Stimulated activated CD4-positive, alpha-beta T cell treated with anti-CD3 and anti-CD28 coated beads, Interleukin-1b, Interleukin-23, amount 100 ng/mL, for 48 hours (primary cell): ENCODE results near the gene PRAC2.

Experiments
- DNase-seq: peaks from one replicate; pipeline ENCODE4 v3.0.0-alpha.2; 2020

The PRAC2 gene

DNA sequence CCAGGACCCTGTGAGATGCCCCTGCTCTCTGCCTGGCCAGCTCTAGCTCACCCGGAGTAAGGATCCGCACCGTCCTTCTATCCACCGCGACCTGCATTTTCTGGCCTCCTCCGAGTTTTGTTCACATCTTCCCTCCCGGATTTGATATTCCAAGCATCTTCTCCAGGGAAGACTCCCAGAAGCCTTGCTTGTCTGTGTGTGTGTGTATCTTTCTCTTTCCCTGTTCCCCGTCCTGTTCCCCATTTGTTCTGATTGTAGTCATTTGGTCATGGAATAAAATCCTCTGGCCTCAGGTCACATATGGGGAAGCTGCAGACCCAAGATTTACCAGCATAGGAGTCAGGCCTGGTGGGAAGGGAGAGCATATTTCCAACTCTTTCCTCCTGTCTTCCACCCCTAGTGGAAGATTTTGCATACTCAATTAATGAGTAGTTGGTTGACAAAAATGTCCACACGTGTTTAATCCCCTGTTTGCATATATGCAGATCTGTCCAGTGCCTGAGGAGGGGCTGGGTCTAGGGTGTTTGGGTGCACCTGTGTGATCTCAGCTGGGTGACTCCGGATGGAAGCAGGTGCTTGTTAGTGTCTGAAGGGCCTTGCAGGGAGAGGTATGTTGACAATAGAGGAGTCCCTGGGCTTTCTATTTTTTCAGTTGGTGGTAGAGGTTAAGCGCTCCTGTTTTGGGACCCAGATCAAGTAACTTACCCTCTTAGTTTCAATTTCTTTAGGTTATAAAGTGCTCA is 2.5 kb upstream of the PRAC2 start:
- DNase-seq = no peak

DNA sequence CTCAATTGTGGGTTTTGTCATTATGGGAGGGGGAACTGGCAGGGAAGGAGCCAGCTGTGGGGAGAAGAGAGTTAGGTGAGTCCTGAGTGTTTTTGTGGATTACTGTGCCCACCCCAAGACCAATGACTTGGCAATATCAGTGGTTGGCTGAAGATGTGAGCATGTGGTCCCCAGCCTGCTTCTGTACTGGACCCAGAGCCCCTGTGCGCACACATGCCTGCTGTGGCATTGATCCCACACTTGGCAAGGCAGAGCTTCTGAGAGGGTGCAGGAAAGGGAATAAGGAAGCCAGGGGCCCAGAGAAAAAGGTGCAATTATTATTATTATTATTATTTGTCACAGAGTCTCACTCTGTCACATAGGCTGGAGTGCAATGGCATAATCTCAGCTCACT is 2.0 kb upstream of the PRAC2 start:
- DNase-seq = no peak

DNA sequence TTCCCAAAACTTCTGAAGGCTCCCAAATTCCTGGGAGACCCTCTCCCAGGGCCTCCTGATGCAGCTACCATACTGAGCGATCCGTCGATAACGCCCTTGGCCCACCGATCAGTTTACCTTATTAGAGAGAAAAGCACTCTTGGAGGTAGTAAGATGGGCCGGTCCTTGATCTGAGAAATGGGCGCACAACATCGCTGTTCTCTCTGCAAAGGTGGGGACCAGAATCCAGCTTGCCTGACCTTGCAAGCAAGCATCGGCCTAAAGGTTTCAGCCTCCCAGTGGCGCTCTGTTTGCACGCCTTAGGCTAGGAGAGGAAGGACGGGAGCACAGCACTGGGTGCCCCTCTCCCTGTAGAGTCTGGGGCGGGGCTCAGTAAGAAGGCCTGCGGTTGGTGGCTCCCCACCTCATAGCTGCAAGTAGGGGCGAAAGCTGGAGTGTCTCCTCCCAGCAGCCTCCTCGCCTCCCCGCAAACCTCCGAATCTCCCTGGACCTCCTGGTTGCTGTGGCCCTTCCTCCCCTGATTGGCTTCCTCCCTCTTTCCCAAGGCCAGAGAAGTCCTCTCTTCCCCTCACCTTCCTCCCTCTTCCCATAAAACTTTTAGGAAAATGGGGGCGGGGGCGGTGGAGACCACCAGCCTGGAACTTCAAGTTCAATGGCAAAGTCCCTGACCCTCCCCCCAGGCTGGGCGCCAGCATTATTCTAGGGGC is 631 bp upstream of the PRAC2 start, which contains the start of gene PRAC1:
Gene PRAC1 (minus strand): TSS at position 318 of the 707 bp plus-strand sequence. CDS start 126 bp downstream, at position 192.
- no peak for DNase-seq

DNA sequence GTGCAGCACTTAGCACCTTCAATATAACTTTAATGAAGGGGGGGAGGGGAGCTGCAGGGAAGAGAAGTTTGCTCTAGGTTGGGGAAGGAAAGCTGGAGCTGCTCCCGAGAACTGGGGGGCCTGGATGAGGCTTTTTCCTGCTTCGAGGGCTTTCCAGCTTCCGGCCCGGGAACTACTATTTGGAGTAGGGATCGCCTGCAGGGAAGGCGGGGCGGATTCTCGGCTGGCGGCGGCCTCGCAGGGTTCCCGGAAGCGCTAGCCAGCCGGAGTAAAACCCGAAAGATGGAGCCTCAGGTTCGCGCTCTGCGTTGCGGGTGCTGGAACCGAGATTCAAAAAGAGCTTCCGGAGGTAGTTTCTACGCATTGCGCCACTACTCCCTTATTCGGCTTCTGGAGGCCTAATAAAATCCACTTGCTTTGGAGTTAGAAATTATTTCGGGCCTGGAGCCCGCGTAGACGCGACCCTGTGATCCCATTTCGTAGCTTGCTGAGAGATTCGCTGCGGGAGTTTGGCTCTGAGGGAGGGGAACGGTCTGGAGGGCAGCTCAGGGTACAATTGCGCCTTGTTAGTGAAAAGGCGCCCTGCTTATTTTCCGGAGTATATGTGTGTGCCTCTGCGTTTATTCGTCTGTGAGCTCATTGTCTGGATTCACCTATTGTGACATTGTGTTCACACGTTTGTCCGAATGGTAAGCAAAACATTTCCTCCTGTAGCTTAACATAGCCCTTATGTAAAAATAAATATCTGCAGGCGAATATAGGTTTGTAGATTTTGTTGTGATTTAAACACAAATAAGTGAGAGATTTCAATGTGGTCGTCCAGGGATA is 652 bp downstream of the PRAC2 start:
- DNase-seq = no peak

GRCh38 chr17:48724251-48725003 is 1.4 kb downstream of the PRAC2 start:
- DNase-seq = peak; percentile 81

DNA sequence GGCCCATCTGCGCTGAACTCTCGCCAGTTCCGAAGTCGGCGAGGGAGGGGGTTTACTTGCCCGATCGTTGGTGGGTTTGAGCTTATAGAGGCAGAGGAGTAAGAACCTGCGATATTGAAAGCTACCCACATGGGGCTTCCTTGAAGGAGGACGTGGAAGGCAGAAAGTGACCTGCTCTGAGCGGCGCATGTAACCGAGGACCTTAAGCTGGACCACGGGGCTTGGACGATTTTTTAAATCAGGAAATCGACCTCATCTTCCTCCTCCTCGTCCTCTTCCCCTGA is 2.0 kb downstream of the PRAC2 start:
- DNase-seq = no peak

DNA sequence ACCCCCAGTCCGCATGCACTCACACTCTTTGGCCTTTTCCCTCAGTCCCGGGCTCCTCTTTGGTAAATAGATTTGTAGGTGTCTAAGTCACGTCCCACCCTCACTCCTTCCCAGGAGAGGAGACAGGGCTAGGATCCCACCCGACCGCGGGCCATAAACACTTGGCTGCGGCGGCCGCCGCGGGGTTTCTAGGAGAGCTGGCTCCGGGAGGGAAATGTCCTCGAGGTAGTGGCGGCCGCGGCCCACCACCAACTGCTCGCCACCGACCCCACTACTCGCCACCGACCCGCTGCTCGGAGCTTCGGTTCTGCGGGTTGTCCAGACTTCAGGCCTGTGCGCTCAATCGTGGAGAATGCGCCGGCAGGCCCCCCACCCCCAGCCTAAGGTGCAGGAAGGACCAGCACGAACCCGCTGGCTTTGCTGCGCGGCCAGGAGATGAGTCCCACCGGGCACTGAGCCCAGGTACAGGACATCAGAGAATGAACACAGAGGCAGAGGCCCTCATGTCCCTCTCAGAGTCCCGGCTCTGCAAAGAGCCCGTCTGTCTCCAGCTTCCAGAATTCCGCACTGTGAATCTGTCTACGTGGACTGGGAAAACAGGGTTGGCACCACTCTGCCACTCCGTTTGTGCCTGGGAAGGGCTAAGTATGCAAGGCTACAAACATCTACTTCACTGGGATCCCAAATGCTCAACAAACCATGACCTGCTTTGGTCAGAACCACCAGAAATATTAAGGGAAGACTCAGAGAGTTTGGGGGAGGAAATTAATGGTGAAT is 2.5 kb downstream of the PRAC2 start:
- DNase-seq = no peak

DNA sequence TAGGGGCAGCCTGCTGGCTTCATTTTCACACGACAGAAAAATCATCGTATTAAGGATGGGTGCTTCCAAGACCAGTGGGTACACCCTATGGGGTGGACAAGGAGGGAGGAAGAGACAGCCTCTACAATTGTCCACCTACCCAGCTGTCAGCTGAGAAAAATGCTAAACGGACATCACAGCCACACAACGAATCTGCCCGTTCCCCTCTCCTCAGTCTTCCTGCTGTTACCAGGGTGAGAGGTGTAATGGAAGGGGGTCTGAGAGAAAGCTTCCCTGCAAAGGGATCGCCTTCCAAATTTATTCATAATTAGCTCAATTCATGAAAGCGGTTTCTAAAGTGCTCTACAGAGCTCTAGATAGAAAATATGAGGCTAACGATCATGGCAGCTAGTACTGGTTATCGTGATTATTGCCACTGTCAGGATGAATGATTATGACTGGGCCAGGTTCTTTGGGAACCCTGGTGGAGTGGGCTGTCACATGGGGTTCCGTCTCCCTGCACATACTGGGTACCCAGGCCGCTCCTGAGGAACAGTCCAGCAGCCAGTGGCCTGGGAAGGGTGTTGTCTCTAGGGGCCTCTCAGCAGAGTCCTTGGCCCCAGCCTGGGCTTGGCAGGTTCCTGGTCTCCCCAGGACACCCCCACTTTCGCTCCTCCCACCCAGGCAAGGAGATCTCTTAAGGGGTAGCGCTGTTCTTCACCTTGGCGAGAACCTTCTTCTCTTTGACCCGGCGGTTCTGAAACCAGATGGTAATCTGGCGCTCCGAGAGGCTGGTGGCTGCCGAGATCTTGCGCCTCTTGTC is 3.3 kb downstream of the PRAC2 start:
- no peak for DNase-seq

GRCh38 chr17:48726916-48727286 is 3.9 kb downstream of the PRAC2 start:
- DNase-seq = no peak

GRCh38 chr17:48727415-48728175 is 4.6 kb downstream of the PRAC2 start:
- no peak for DNase-seq

GRCh38 chr17:48728232-48729231 is 5.5 kb downstream of the PRAC2 start, which contains the start of gene HOXB13:
Gene HOXB13 (minus strand): TSS chr17:48728750. CDS start chr17:48728593, 157 bp downstream.
- peak; percentile 51 for DNase-seq

GRCh38 chr17:48729335-48730239 is 6.6 kb downstream of the PRAC2 start:
- DNase-seq = no peak

GRCh38 chr17:48730240-48730550 is 7.2 kb downstream of the PRAC2 start:
- no peak for DNase-seq

DNA sequence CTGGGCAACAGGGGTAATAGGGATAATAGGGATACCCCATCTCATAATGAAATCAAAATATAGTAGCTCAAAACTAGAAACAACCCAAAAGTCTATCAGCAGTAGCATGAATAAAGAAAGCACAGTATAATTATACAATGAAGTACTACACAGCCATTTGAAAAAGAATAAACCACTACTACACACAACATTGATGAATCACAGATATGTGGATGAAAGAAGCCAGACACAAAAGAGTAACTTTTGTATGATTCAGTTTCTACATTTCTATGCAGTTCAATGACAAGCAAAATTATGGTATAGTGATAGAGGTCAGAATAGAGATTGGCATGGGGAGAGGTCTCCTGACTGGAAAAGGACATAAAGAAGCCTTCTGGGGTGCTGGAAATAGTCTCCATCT is 8.4 kb downstream of the PRAC2 start:
- DNase-seq = no peak

DNA sequence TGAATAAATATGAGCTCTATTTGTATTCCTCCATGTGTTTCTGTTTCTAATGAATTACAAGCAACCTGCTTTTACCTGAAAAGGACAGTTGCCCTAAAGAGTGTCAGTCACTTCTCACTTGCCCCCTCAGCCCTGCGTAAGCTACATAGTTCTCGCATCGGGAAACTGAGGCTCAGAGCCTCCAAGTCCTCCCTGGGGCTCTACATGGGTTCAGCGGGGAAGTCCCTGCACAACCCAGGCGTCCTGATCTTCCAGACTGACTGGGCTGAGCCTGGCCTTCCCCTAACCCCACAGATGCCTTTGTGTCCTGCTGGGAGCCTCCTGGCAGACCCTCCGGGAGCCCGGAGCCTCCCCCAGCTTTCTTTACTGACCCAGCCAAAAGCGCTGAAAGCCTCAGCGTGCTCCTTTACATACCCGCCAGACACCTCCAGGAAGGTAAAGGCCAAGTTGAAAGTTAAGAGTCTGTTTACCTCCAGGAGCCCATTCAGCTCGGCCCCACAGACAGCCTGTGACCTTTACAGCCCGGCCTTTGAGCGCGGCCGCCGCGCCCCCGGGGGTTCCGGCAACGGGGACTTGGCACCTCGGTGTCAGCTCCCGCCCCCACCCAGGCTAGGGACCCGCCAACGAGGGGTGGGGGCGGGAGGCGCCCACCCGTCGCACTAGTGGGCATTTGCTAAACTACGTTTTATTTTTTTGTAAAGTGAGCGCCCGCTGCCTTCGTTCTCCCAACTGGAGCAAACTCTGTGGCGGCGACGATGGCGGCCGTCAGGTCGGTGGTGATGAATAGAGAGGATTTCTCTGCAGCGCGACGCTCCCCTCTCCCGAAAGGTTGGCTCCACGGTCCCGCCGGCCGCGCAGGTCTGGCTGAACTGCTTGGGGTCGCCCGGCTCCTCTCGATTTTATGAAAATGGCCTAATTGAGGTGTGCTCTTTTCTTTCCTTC is 10.0 kb downstream of the PRAC2 start:
- no peak for DNase-seq

DNA sequence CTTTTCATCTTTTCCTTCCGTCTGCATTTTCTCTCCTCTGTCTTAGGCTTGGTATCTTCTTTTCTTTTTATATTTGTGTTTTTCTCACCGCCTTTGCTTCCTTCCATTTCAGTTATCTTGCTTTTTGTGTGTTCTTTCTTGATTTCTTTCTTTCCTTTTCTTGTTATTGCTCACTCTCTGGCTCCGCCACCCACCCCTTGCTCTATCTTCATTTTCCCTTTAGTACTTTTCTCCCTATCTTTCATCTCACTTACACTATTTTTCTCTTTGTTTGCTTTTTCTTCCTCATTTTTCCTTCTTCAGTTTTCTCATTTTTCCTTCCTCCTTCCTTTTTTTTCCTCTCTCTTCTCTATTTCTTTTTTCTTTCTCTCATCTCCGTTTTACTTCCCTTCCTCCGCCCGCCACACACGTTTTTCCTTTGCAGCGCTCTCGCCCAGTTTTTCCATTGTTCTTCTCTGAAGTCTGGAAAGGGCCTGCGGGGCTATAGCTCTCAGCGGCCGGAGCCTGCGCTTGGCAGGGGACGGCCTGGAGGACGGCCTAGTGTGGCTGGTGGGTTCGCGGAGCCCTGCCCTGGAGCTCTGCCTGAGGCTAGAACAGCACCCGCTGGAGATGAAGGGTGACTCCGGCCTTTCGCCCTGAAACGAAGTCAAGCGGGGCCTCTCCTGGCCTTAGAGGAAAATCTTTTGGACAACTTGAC is 10.8 kb downstream of the PRAC2 start:
- DNase-seq = no peak
